ENCODE data around the gene TCN2.
A peak's percentile ranks its signal among the peaks of the same experiment; 100 is the strongest.

The TCN2 gene

GRCh38 chr22:30602049-30602448, 4.9 kb upstream of the TCN2 start:
- H2AFZ ChIP-seq (ENCODE audit: low read depth) = no peak overlapping the region
- no peaks in the 10 kb centered on the region for H3K27me3 ChIP-seq (ENCODE audit: insufficient read depth, low read depth)
- H3K36me3 ChIP-seq (ENCODE audit: insufficient read depth) = no peaks in the 10 kb centered on the region
- no peak overlapping the region for H3K4me2 ChIP-seq
- H3K27ac ChIP-seq = no peak overlapping the region
- TF ChIP-seq CTCF (conservative IDR thresholded peaks at IDR 0.05; ENCODE audit: low read depth, low read length) = peak; percentile 36
- H3K9ac ChIP-seq = no peak overlapping the region
- no peaks in the 10 kb centered on the region for H4K20me1 ChIP-seq (ENCODE audit: insufficient read depth)
- H3K4me1 ChIP-seq (ENCODE audit: low read depth, poor library complexity, severe bottlenecking) = peaks cover 32% of the 10 kb centered on the region
- no peaks in the 10 kb centered on the region for H3K79me2 ChIP-seq (ENCODE audit: insufficient read depth, low read depth)
- no peak overlapping the region for H3K4me3 ChIP-seq (IDR thresholded peaks at IDR 0.05; ENCODE audit: insufficient read depth, low read depth, low read length)

GRCh38 chr22:30603801-30604200, 3.2 kb upstream of the TCN2 start:
- no peak overlapping the region for H3K4me3 ChIP-seq (IDR thresholded peaks at IDR 0.05; ENCODE audit: insufficient read depth, low read depth, low read length)
- H3K9ac ChIP-seq = no peak overlapping the region
- no peaks in the 10 kb centered on the region for H4K20me1 ChIP-seq (ENCODE audit: insufficient read depth)
- H3K4me1 ChIP-seq (ENCODE audit: low read depth, poor library complexity, severe bottlenecking) = peaks cover 50% of the 10 kb centered on the region
- no peak overlapping the region for H2AFZ ChIP-seq (ENCODE audit: low read depth)
- H3K36me3 ChIP-seq (ENCODE audit: insufficient read depth) = no peaks in the 10 kb centered on the region
- H3K4me2 ChIP-seq = no peak overlapping the region
- H3K27me3 ChIP-seq (ENCODE audit: insufficient read depth, low read depth) = no peaks in the 10 kb centered on the region
- TF ChIP-seq CTCF (conservative IDR thresholded peaks at IDR 0.05; ENCODE audit: low read depth, low read length) = no peak
- H3K27ac ChIP-seq = no peak overlapping the region
- peaks cover 5% of the 10 kb centered on the region; the same call in 1 of the 2 replicates for H3K79me2 ChIP-seq (ENCODE audit: insufficient read depth, low read depth)

GRCh38 chr22:30604723-30605122, 2.3 kb upstream of the TCN2 start:
- peak overlapping the region; percentile 81 for H3K4me2 ChIP-seq
- peak overlapping the region; percentile 31; the same call in 1 of the 2 replicates for H2AFZ ChIP-seq (ENCODE audit: low read depth)
- H3K27ac ChIP-seq = 0 out of 2 replicates have a peak overlapping the region, but pooled peaks have one; percentile 83
- no peaks in the 10 kb centered on the region for H3K27me3 ChIP-seq (ENCODE audit: insufficient read depth, low read depth)
- H3K4me3 ChIP-seq (IDR thresholded peaks at IDR 0.05; ENCODE audit: insufficient read depth, low read depth, low read length) = no peak overlapping the region
- no peak overlapping the region for H3K9ac ChIP-seq
- no peaks in the 10 kb centered on the region for H4K20me1 ChIP-seq (ENCODE audit: insufficient read depth)
- peaks cover 5% of the 10 kb centered on the region; the same call in 1 of the 2 replicates for H3K79me2 ChIP-seq (ENCODE audit: insufficient read depth, low read depth)
- H3K4me1 ChIP-seq (ENCODE audit: low read depth, poor library complexity, severe bottlenecking) = peaks cover 59% of the 10 kb centered on the region
- no peak for TF ChIP-seq CTCF (conservative IDR thresholded peaks at IDR 0.05; ENCODE audit: low read depth, low read length)
- H3K36me3 ChIP-seq (ENCODE audit: insufficient read depth) = no peaks in the 10 kb centered on the region

GRCh38 chr22:30605449-30606110, 1.4 kb upstream of the TCN2 start:
- Histone ChIP-seq H3K9ac (peak overlapping the region; percentile 54; the same call in 1 of the 2 replicates), H3K36me3 (ENCODE audit: insufficient read depth) (no peaks in the 10 kb centered on the region), H3K27ac (peak overlapping the region; percentile 83), H4K20me1 (ENCODE audit: insufficient read depth) (no peaks in the 10 kb centered on the region), H3K79me2 (ENCODE audit: insufficient read depth, low read depth) (peaks cover 5% of the 10 kb centered on the region; the same call in 1 of the 2 replicates), H3K27me3 (ENCODE audit: insufficient read depth, low read depth) (no peaks in the 10 kb centered on the region), H3K4me3 (IDR thresholded peaks at IDR 0.05; ENCODE audit: insufficient read depth, low read depth, low read length) (no peak overlapping the region), H3K4me2 (peak overlapping the region; percentile 81), H2AFZ (ENCODE audit: low read depth) (peak overlapping the region; percentile 31), H3K4me1 (ENCODE audit: low read depth, poor library complexity, severe bottlenecking) (peaks cover 68% of the 10 kb centered on the region)
- peak; percentile 90 for TF ChIP-seq CTCF (conservative IDR thresholded peaks at IDR 0.05; ENCODE audit: low read depth, low read length)
